ENCODE results near the gene POU3F1. TPM values are rescaled to one million over a fixed set of nuclear protein-coding genes. Genes with fewer than 3 reads are reported as not detected.

The POU3F1 gene
- total and polyA plus RNA-seq, 10 of the 15 experiments (the other 5 are each of a cell fraction or from before 2014, with no cell fraction given): 0.04 to 0.53 (median 0.10) TPM; not detected in 3

- TF ChIP-seq ELK1 (IDR thresholded peaks at IDR 0.05; ENCODE audit: low read depth, low read length) (no peak), TCF3 (IDR thresholded peaks at IDR 0.05; ENCODE audit: borderline replicate concordance, insufficient read depth, low read depth, low read length) (peak; percentile 70; the same call in 1 of the 2 replicates), TCF12 (IDR thresholded peaks at IDR 0.05; ENCODE audit: low read depth, low read length) (0 out of 2 replicates have a peak, but pooled peaks have one; percentile 25), PKNOX1 (IDR thresholded peaks at IDR 0.05) (no peak), ATF2 (IDR thresholded peaks at IDR 0.05; ENCODE audit: low read length) (no peak; the same call in 1 of the 2 replicates), ZBTB4 (CRISPR knock-in tag; IDR thresholded peaks at IDR 0.05) (no peak), POLR2AphosphoS5 (IDR thresholded peaks at IDR 0.05; ENCODE audit: low read length) (no peak), GATAD2B (conservative IDR thresholded peaks at IDR 0.05; ENCODE audit: low read depth) (peak; percentile 90), KAT2A (conservative IDR thresholded peaks at IDR 0.05; ENCODE audit: control insufficient read depth, low read depth, low read length) (no peak), ZNF622 (IDR thresholded peaks at IDR 0.05) (no peak), YY1 (IDR thresholded peaks at IDR 0.05; ENCODE audit: low read depth, low read length) (peak; percentile 28; the same call in 1 of the 2 replicates), MTA2 (IDR thresholded peaks at IDR 0.05; ENCODE audit: low read depth) (peak; percentile 83), CEBPB (IDR thresholded peaks at IDR 0.05; ENCODE audit: borderline replicate concordance in 1 of 2, low read depth in 2 of 2, low read length in 2 of 2) (no peak), RB1 (IDR thresholded peaks at IDR 0.05; ENCODE audit: borderline replicate concordance) (no peak), CHD2 (IDR thresholded peaks at IDR 0.05; ENCODE audit: borderline replicate concordance, low read depth, low read length) (peak; percentile 81), SKIL (IDR thresholded peaks at IDR 0.05; ENCODE audit: low read depth, poor library complexity, severe bottlenecking) (peak; percentile 80), IKZF2 (IDR thresholded peaks at IDR 0.05) (peak; percentile 94 to 97), SUZ12 (IDR thresholded peaks at IDR 0.05; ENCODE audit: unreplicated experiment) (no peak), MEF2B (IDR thresholded peaks at IDR 0.05; ENCODE audit: partially characterized antibody, poor library complexity, severe bottlenecking) (peak; percentile 43), CHD4 (IDR thresholded peaks at IDR 0.05) (no peak)
These were observed 16.7 kb downstream of the POU3F1 start (continued) for GRCh38 chr1:38029685-38030511.

Measured in GM12878 (cell line).